Ovary (tissue), 9 donors: ENCODE data around the gene SLC26A1. TPM values are rescaled to one million over a fixed set of nuclear protein-coding genes. Genes with fewer than 3 reads are reported as not detected.

Source experiments
- DNase-seq, 5 donors: peaks; one replicate each; pipeline ENCODE4 v3.0.0-alpha.2; 2019 to 2020
- H3K27ac ChIP-seq, 2 donors: fragments of 200-600 bp; one replicate each; pipeline versions ENCODE4 v1.5.1 to v1.8.0; 2019 to 2022
- H3K27me3 ChIP-seq: fragments of 200-600 bp; one replicate; pipeline ENCODE4 v1.8.0; 2022
- H3K36me3 ChIP-seq: fragments of 200-600 bp; sonication (generic); one replicate; pipeline ENCODE4 v1.5.1; 2019
- H3K4me1 ChIP-seq: one replicate; pipeline ENCODE4 v1.8.1; 2013; ENCODE audit warnings: mild to moderate bottlenecking, moderate library complexity; ENCODE audit not compliant: insufficient read depth
- H3K4me3 ChIP-seq: fragments of 200-600 bp; sonication (generic); one replicate; pipeline ENCODE4 v1.5.1; 2017
- H3K9me3 ChIP-seq, 2 donors: fragments of 200-600 bp in 1 of 2; sonication (generic) in 1 of 2; one replicate each; pipeline versions ENCODE4 v1.5.1 to v1.8.1; 2013 to 2019; ENCODE audit warnings: mild to moderate bottlenecking in 1 of 2, moderate library complexity in 1 of 2
- EP300 ChIP-seq: sonication (generic); formaldehyde crosslinking; IDR thresholded peaks from one replicate; pipeline ENCODE4 v1.6.1; 2017; ENCODE audit warnings: antibody characterized with exemption
- POLR2A ChIP-seq: fragments of 450-650 bp; IDR thresholded peaks from one replicate; pipeline ENCODE4 v1.6.1; 2017; ENCODE audit warnings: antibody characterized with exemption, mild to moderate bottlenecking, moderate library complexity
- WGBS, 3 donors: extraction: QIAGEN DNeasy Blood & Tissue Kit in 1 of 3; methylation state at CpG; one replicate each; pipeline versions ENCODE4 v1.1.5 to v1.1.7; 2013 to 2017; 5-methylcytosine and 5-hydroxymethylcytosine counted together
- intact Hi-C, 4 donors: fragments of 100-400 bp; cut with DNase I; formaldehyde crosslinking; loops; one replicate each; pipeline versions ENCODE4 v1.11.0 to v1.15.1; 2022 to 2023
- polyA plus RNA-seq, 2 donors: library from polyadenylated mRNA; stranded (reverse); fragments of 200-250 nt in 1 of 2; fragments of 350-450 nt in 1 of 2; fragmentation: Illumina TruSeq in 1 of 2; extraction: RNeasy Lipid Tissue Mini Kit (QIAGEN cat#74804) in 1 of 2; gene quantifications; one replicate each; pipeline ENCODE4 v1.2.3, GENCODE V29; 2013 to 2014
- total RNA-seq, 7 donors: library from RNA; depleted of rRNA in 2 of 7; stranded (reverse); fragments of >200 nt in 2 of 7; fragmentation: NEBNext Ultra II Directional in 3 of 7; extraction: Animal tissue kit (Norgen Biotek cat#: 25700) in 3 of 7; gene quantifications; one replicate each; pipeline versions ENCODE4 v1.1.0 to v1.2.4, GENCODE V29; 2016 to 2023
- TF ChIP-seq, protein P1 (sequence below), 3 donors: fragments of 450-650 bp in 2 of 3; fragments of 200-600 bp in 1 of 3; IDR thresholded peaks; one replicate each; pipeline versions ENCODE4 v1.5.1 to v1.8.0; 2016 to 2022; ENCODE audit warnings: antibody characterized with exemption in 3 of 3, mild to moderate bottlenecking in 1 of 3
- donor health status: DM: no; HTN: no; CAD: no; lungs with moderate emphysema.
- donor health status: DM: no; HTN: no; CAD: no.
- donor health status: Bipolar disorder and iron deficiency.
- donor health status: DM: yes; HTN: yes; CAD: no.
- donor health status: DM: no; HTN: no; CAD: no.
- donor health status: DM: yes; HTN: yes; CAD: no.

SLC26A1 gene
- total and polyA plus RNA-seq, 9 donors = 0.10 to 1.1 (median 0.25) TPM; not detected in 1

DNA sequence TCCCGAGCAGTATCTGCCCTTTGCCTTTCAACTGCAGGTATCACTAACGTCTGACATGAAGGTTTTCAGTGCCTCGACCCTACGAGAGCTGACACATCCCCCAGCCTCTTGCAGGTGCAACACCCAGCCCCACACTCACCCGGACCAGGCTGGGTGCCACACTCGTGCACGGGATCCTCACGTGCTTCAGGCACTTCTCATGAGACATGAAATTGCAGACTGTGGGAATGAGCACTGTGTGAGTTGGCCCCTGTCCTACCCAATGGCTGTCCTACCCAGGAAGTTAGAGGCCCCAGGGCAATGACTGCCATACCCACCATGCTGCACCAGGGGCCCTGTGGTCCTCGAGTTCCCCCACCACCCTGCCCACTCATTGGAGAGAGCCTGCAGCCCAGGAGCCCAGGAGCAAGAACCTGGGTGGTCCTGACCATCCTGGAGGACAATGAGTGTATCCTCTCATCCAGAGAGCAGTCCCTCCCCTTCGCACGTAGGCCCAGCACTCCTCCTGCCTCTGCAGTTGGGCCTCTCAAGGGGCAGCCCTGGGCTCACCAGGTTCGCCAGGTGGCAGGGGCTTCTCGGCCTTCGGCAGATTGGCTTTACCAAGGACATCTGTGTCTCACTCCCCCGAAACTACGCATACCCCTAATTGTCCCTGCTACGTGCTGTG lies 22.2 kb downstream of the SLC26A1 start:
- DNase-seq = no peak
- 73 to 78% (median 74%) methylated on average over 17 of the region's 17 CpGs for WGBS, 3 donors
- TF ChIP-seq EP300 = no peak
- TF ChIP-seq, protein P1, sequence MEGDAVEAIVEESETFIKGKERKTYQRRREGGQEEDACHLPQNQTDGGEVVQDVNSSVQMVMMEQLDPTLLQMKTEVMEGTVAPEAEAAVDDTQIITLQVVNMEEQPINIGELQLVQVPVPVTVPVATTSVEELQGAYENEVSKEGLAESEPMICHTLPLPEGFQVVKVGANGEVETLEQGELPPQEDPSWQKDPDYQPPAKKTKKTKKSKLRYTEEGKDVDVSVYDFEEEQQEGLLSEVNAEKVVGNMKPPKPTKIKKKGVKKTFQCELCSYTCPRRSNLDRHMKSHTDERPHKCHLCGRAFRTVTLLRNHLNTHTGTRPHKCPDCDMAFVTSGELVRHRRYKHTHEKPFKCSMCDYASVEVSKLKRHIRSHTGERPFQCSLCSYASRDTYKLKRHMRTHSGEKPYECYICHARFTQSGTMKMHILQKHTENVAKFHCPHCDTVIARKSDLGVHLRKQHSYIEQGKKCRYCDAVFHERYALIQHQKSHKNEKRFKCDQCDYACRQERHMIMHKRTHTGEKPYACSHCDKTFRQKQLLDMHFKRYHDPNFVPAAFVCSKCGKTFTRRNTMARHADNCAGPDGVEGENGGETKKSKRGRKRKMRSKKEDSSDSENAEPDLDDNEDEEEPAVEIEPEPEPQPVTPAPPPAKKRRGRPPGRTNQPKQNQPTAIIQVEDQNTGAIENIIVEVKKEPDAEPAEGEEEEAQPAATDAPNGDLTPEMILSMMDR (IDR thresholded peaks at IDR 0.05) = no peak
- TF ChIP-seq POLR2A = no peak
- intact Hi-C loops = no loop called here
- Histone ChIP-seq H3K9me3 (no peaks in the 10 kb centered on the region), H3K4me1 (peaks cover 8% of the 10 kb centered on the region), H3K27me3 (no peaks in the 10 kb centered on the region), H3K36me3 (no peaks in the 10 kb centered on the region), H3K27ac (no peak overlapping the region), H3K4me3 (no peak overlapping the region)

DNA sequence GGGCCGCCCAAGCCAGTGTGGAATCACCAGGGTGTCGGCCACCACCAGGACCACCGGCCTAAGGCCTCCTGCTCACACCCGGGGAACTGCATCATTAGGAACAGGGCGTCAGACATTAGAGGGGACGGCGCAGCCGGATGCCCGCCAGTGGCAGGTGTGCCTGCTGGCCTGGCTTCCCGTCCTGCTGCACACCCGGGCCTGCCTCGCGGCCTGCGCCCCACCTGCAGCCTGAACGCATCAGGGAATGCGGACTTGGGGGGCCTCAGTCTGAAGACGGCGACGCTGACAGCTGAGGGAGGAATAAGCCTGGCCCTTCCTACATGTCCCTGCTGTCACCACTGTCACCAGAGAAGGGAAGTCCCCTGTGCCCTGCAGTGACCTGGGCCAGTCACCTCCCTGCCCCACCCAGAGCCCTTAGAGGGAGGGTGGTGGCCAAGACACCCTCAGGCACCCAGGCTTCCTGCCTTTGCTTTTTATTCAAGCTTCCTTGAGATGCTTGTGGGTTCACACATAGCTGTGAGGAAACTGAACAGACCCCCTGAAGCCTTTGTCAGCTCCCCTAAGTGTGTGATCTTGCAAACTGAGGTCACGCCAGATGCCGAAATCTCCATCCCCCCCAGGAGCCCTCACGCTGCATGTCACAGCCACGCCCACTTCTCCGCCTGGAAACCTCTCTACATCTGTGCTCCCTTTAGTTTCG lies 23.0 kb downstream of the SLC26A1 start:
- WGBS, 3 donors = 91 to 93% (median 92%) methylated on average over 25 of the region's 25 CpGs
- Histone ChIP-seq H3K27me3 (no peaks in the 10 kb centered on the region), H3K4me3 (no peak overlapping the region), H3K9me3 (no peaks in the 10 kb centered on the region), H3K27ac (no peak overlapping the region), H3K4me1 (peaks cover 8% of the 10 kb centered on the region), H3K36me3 (no peaks in the 10 kb centered on the region)
- TF ChIP-seq EP300 (no peak), POLR2A (no peak)
- TF ChIP-seq, protein P1 (IDR thresholded peaks at IDR 0.05) = no peak
- intact Hi-C loops = no loop called here
- no peak for DNase-seq

DNA sequence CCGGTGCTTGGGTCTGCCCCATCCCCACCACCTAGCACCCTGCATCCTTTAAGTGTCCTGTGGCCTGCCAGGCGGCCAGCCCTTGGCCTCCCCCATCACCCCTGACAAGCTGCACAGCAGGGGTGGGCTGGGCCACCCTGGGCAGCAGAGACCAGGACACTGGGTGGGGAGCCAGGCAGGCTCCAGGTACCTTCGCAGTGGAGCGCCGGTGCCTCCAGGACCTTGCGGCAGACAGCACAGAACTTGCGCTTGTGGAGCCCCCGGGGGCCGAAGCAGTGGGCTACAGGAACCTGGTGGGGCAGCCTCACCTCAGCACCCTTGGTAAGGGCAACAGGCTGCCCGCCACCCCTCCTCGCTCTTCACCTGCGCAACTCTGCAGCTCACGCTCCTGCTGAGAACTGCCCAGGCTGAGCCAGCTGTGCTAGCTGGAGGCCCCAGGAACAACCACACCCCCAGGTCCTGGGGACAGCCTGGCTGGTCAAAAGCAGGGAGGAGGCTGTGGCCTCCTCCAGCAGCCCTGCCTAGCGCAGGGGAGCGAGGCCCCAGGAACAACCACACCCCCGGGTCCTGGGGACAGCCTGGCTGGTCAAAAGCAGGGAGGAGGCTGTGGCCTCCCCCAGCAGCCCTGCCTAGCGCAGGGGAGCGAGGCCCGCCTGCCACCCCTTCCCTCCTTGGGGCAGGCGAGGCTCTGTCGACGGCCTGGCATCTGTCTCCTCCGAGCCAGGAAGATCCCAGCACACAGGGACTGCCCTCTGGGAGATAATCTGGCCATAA lies 24.4 kb downstream of the SLC26A1 start:
- intact Hi-C loops = no loop called here
- 82 to 86% (median 83%) methylated on average over 18 to 23 of the region's 23 CpGs for WGBS, 3 donors
- Histone ChIP-seq H3K27ac (no peak overlapping the region), H3K9me3 (no peaks in the 10 kb centered on the region), H3K27me3 (no peaks in the 10 kb centered on the region), H3K4me3 (no peak overlapping the region), H3K36me3 (no peaks in the 10 kb centered on the region), H3K4me1 (peaks cover 8% of the 10 kb centered on the region)
- TF ChIP-seq POLR2A (no peak), EP300 (no peak)
- TF ChIP-seq, protein P1 (IDR thresholded peaks at IDR 0.05) = no peak
- no peak for DNase-seq

DNA sequence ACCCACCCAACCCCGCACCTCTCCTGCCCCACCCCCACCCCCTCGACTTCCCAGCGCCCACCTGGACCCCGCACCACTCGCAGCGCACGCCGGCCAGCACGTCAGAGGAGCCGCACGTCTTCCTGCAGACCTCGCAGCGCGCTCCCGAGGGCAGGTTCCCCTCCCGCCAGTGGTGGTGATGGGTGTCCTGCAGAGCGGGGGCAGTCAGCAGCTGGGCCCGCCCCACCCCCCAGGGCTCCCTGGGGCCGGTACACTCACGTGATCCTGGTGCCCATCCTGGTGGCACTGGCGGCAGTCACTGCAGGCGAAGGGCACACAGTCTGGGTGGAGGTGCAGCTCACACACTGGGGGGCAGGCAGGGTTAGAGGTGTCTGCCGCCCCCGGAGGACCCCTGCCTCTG lies 25.0 kb downstream of the SLC26A1 start:
- TF ChIP-seq POLR2A = no peak
- TF ChIP-seq EP300 = no peak
- TF ChIP-seq, protein P1 (IDR thresholded peaks at IDR 0.05) = no peak
- intact Hi-C loops = no loop called here
- peaks cover 8% of the 10 kb centered on the region for H3K4me1 ChIP-seq
- no peaks in the 10 kb centered on the region for H3K9me3 ChIP-seq
- WGBS, 3 donors = 22 to 37% (median 25%) methylated on average over 16 to 24 of the region's 24 CpGs
- H3K4me3 ChIP-seq = no peak overlapping the region
- H3K36me3 ChIP-seq = no peaks in the 10 kb centered on the region
- H3K27ac ChIP-seq = no peak overlapping the region
- DNase-seq = no peak
- no peaks in the 10 kb centered on the region for H3K27me3 ChIP-seq
